Activated naive CD4-positive, alpha-beta T cell treated with anti-CD3 and anti-CD28 coated beads for 36 hours (primary cell): ENCODE results near the gene SRGN. TPM values are rescaled to one million over a fixed set of nuclear protein-coding genes. Genes with fewer than 3 reads are reported as not detected.

Source experiments
- CTCF ChIA-PET: fragments of 350-600 bp; sonication (Branson Sonifier 250); formaldehyde crosslinking; loops from one replicate; lab custom pipeline; 2021; ENCODE audit warnings: antibody characterized with exemption; lab: Charles Lee
- DNase-seq: peaks from one replicate; pipeline ENCODE4 v3.0.0-alpha.2; 2020
- H3K27ac Mint-ChIP-seq: one replicate; pipeline ENCODE4 v1.8.0; 2021; ENCODE audit warnings: mild to moderate bottlenecking, mixed read lengths
- H3K27me3 Mint-ChIP-seq: one replicate; pipeline ENCODE4 v1.8.0; 2021; ENCODE audit warnings: low read depth, mixed read lengths
- H3K36me3 Mint-ChIP-seq: one replicate; pipeline ENCODE4 v1.8.0; 2021; ENCODE audit warnings: low read depth, mixed read lengths
- H3K4me1 Mint-ChIP-seq: one replicate; pipeline ENCODE4 v1.8.0; 2021; ENCODE audit warnings: low read depth, mixed read lengths
- H3K4me3 Mint-ChIP-seq: one replicate; pipeline ENCODE4 v1.8.0; 2021; ENCODE audit warnings: mild to moderate bottlenecking, moderate library complexity, mixed read lengths
- H3K9me3 Mint-ChIP-seq: one replicate; pipeline ENCODE4 v1.8.0; 2021; ENCODE audit warnings: mixed read lengths
- intact Hi-C: fragments of 100-400 bp; cut with micrococcal nuclease; formaldehyde crosslinking; loops from one replicate; pipeline ENCODE4 v1.15.1; 2023
- total RNA-seq, 2 experiments: library from RNA; stranded (reverse); gene quantifications; one replicate each; pipeline ENCODE4 v1.2.3, GENCODE V29; 2021

SRGN gene
- total RNA-seq, 2 experiments from 2014 or later: 197 to 198 TPM

- H3K27me3 Mint-ChIP-seq: no peaks in the 10 kb centered on the region
- peaks cover 33% of the 10 kb centered on the region for H3K36me3 Mint-ChIP-seq
- no peaks in the 10 kb centered on the region for H3K9me3 Mint-ChIP-seq
- intact Hi-C loops: no loop called here
- peaks cover 37% of the 10 kb centered on the region for H3K4me1 Mint-ChIP-seq
- no peak overlapping the region for H3K4me3 Mint-ChIP-seq
- no peak for DNase-seq
- CTCF ChIA-PET: interaction anchor here (0.7 to 7.2 kb wide), 6 partner anchors 16 to 90 kb away, joined by 3 to 143 read pairs (median 5); no protein-coding TSS in a partner anchor
- H3K27ac Mint-ChIP-seq: no peak overlapping the region
Measured at GRCh38 chr10:69096045-69096444, 8.1 kb downstream of the SRGN start.

DNA sequence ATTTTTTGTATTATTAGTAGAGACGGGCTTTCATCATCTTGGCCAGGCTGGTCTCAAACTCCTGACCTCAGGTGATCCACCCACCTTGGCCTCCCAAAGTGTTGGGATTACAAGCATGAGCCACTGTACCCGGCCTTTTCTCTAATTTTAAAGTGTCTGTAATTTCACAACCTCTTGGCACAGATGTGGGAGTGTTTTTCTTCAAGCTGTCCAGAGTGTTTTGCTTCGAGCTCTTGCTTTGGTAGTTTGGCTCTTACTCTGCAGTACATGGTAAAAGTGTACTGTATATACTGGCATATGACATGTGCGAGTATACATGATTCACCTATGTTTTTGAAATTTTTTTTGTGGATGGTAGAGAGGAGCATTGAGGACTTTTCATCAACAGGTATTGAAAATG, 9.8 kb downstream of the SRGN start:
- Mint-ChIP-seq H3K9me3 (no peaks in the 10 kb centered on the region), H3K27ac (no peak overlapping the region), H3K4me3 (no peak overlapping the region), H3K36me3 (peaks cover 34% of the 10 kb centered on the region), H3K4me1 (peaks cover 36% of the 10 kb centered on the region), H3K27me3 (no peaks in the 10 kb centered on the region)
- DNase-seq: no peak
- CTCF ChIA-PET: interaction anchor here (0.5 to 7.2 kb wide), 4 partner anchors 24 to 138 kb away, joined by 3 to 143 read pairs (median 4); no protein-coding TSS in a partner anchor
- intact Hi-C loops: no loop called here

- peaks cover 23% of the 10 kb centered on the region for H3K4me1 Mint-ChIP-seq
- CTCF ChIA-PET: interaction anchor here (0.6 to 1.2 kb wide), 4 partner anchors 9 to 122 kb away, joined by 3 to 4 read pairs (median 3); no protein-coding TSS in a partner anchor
- no peak overlapping the region for H3K27ac Mint-ChIP-seq
- intact Hi-C loops: no loop called here
- H3K4me3 Mint-ChIP-seq: no peak overlapping the region
- H3K9me3 Mint-ChIP-seq: no peaks in the 10 kb centered on the region
- H3K36me3 Mint-ChIP-seq: peaks cover 35% of the 10 kb centered on the region
- H3K27me3 Mint-ChIP-seq: no peaks in the 10 kb centered on the region
- no peak for DNase-seq
Measured at GRCh38 chr10:69100136-69100872, 12.4 kb downstream of the SRGN start.

DNA sequence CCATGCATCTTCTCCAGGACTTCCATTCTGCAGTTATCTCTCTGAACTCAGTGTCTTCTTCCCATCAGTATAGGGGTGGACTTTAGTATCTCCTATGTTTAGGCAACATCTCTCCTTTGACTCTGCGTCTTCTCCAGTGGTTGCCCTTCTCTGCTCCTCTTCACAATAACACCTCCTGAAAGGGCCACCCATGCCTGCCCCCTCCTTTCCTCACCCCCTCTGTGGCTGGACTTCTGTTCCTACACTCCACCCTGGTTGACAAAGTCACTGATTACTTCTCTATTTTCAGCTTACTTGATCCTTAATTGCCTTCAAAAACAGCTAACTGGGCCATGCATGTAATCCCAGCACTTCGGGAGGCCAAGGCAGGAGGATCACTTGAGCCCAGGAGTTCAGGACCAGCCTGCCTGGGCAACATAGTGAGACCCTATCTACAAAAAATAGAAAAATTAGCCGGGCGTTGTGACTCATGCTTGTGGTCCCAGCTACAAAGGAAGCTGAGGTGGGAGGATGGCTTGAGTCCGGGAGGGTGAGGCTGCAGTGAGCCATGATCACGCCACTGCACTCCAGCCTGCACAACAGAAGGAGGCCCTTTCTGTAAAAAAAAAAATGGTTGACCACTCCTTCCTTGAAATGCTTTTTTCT, 13.7 kb downstream of the SRGN start:
- Mint-ChIP-seq H3K27me3 (no peaks in the 10 kb centered on the region), H3K4me1 (peaks cover 22% of the 10 kb centered on the region), H3K4me3 (no peak overlapping the region), H3K36me3 (peaks cover 34% of the 10 kb centered on the region), H3K9me3 (no peaks in the 10 kb centered on the region), H3K27ac (peak overlapping the region; percentile 31)
- DNase-seq: peak; percentile 32
- CTCF ChIA-PET: interaction anchor here (0.6 to 0.7 kb wide), 3 partner anchors 66 to 176 kb away, joined by 4 to 5 read pairs (median 5); no protein-coding TSS in a partner anchor
- intact Hi-C loops: no loop called here

DNA sequence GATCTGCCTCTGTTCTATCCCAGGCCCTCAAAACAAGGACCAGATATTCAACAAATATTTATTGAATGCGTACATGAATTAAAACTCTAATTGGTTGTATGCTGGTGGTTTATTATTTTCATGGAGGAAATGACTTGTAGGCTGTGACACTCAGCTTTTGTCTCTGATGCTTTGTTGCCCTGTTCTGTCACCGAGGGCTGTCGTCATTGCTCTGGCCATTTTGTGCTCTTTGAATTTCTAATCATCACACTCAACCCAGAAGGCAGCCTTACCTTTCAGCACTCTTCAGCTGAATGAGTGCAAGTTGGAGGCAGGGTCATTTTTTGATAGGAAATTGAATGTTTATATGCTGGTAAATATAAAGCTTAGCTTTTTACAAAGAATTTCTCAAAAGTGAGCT, 14.5 kb downstream of the SRGN start:
- CTCF ChIA-PET: no interaction called here
- intact Hi-C loops: no loop called here
- no peak overlapping the region for H3K27ac Mint-ChIP-seq

GRCh38 chr10:69103784-69104183, 15.9 kb downstream of the SRGN start:
- peaks cover 26% of the 10 kb centered on the region for H3K36me3 Mint-ChIP-seq
- CTCF ChIA-PET: interaction anchor here (1.1 kb wide), 1 partner anchor 10 kb away, joined by 3 read pairs; no protein-coding TSS in a partner anchor
- intact Hi-C loops: no loop called here
- no peak overlapping the region for H3K27ac Mint-ChIP-seq
- no peaks in the 10 kb centered on the region for H3K27me3 Mint-ChIP-seq
- DNase-seq: no peak
- H3K4me1 Mint-ChIP-seq: peaks cover 19% of the 10 kb centered on the region
- H3K9me3 Mint-ChIP-seq: no peaks in the 10 kb centered on the region
- no peak overlapping the region for H3K4me3 Mint-ChIP-seq

More for the DNA sequence above, 14.5 kb downstream of the SRGN start:
- H3K36me3 Mint-ChIP-seq: peaks cover 34% of the 10 kb centered on the region
- no peak overlapping the region for H3K4me3 Mint-ChIP-seq
- DNase-seq: no peak
- no peaks in the 10 kb centered on the region for H3K27me3 Mint-ChIP-seq
- no peaks in the 10 kb centered on the region for H3K9me3 Mint-ChIP-seq
- peaks cover 22% of the 10 kb centered on the region for H3K4me1 Mint-ChIP-seq

DNA sequence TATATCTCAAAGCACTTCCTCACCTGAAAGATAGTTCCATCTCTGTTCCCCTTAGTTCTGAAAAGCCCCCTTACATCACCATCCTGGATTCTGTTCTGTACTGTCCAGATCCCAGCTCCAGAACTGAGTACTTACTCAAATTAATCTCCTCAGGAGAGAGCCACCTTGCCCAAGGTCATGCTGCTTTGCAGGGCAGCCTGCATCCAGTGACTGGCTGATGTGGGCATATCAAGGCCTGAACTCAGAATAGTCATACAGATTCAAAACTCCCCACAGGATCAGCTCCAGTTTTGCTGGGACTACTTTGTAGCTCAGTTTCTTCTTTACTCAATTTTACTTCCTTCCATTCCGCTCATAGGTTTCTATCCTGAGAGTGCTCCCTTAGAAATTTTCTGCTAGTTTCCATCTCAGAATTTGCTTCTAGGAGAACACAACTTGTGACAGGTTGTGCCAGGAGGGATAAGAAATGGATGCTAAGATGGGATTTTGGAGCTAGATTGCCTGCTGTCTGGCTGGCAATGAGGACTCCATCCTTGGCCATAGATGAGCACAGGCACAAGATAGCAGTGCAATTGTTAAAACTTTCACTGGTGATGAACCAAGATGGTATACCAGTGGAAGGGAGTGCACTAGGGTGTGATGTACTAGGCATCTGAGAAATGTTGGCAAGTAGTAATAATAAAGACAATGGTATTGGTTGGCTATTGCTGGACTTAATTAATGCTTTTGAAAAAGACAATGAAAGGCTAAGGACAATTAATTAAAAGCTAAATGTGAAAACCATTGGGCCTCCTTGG, 17.3 kb downstream of the SRGN start:
- H3K9me3 Mint-ChIP-seq: no peaks in the 10 kb centered on the region
- CTCF ChIA-PET: interaction anchor here (0.6 to 1.5 kb wide), 4 partner anchors 9 to 288 kb away, joined by 3 to 4 read pairs (median 3); no protein-coding TSS in a partner anchor
- peaks cover 19% of the 10 kb centered on the region for H3K4me1 Mint-ChIP-seq
- H3K27ac Mint-ChIP-seq: no peak overlapping the region
- intact Hi-C loops: no loop called here
- H3K36me3 Mint-ChIP-seq: peaks cover 22% of the 10 kb centered on the region
- no peak for DNase-seq
- H3K27me3 Mint-ChIP-seq: no peaks in the 10 kb centered on the region
- H3K4me3 Mint-ChIP-seq: no peak overlapping the region

DNA sequence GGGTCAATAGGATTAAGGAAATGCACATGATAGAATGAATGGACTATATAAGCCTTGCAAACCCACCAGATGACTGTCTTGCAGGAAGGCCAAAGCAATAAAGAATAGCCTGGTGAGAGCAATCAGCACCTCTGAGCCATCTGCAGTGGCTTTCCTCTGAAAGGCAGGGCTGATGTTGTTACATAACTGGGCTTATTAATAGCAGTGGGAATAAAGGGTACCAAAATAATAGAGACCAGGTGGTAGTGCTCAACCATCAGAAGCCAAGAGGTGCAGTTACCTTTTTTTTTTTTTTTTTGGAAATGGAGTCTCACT, 19.2 kb downstream of the SRGN start:
- Mint-ChIP-seq H3K27me3 (no peaks in the 10 kb centered on the region), H3K36me3 (peaks cover 11% of the 10 kb centered on the region), H3K9me3 (no peaks in the 10 kb centered on the region), H3K27ac (no peak overlapping the region), H3K4me1 (peaks cover 2% of the 10 kb centered on the region), H3K4me3 (no peak overlapping the region)
- intact Hi-C loops: no loop called here
- no peak for DNase-seq
- CTCF ChIA-PET: no interaction called here

DNA sequence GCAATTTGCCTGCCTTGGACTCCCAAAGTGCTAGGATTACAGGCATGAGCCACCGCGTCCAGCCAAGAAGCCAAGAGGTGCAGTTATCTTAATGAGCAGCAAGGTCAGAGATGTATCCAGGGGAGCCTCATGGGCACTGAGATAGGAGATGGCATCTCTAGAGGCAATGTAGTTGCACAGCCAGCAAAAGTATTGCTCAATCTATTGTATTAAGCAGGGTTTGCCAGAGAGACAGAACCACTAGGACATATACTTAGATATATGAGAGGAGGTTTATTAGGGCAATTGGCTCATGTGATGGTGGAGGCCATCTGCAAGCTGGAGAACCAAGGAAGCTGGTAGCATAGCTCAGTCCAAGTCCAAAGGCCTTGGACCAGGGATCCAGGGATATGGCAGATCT, 19.8 kb downstream of the SRGN start:
- no peaks in the 10 kb centered on the region for H3K4me1 Mint-ChIP-seq
- H3K4me3 Mint-ChIP-seq: no peak overlapping the region
- intact Hi-C loops: no loop called here

GRCh38 chr10:69119896-69120295, 32.0 kb downstream of the SRGN start:
- DNase-seq: no peak
- peaks cover 17% of the 10 kb centered on the region for H3K4me1 Mint-ChIP-seq
- intact Hi-C loops: loop anchor here (5.0 to 10.0 kb wide), 3 partner anchors 295 to 395 kb away; partner anchors contain the start of genes CCAR1 and STOX1
- no peaks in the 10 kb centered on the region for H3K36me3 Mint-ChIP-seq
- CTCF ChIA-PET: interaction anchor here (3.2 kb wide), 1 partner anchor 115 kb away, joined by 22 read pairs; no protein-coding TSS in a partner anchor
- no peak overlapping the region for H3K4me3 Mint-ChIP-seq
- H3K27ac Mint-ChIP-seq: no peak overlapping the region
- no peaks in the 10 kb centered on the region for H3K9me3 Mint-ChIP-seq
- no peaks in the 10 kb centered on the region for H3K27me3 Mint-ChIP-seq

More for the DNA sequence above, 19.8 kb downstream of the SRGN start:
- Mint-ChIP-seq H3K9me3 (no peaks in the 10 kb centered on the region), H3K27me3 (no peaks in the 10 kb centered on the region), H3K27ac (no peak overlapping the region), H3K36me3 (peaks cover 9% of the 10 kb centered on the region)
- CTCF ChIA-PET: no interaction called here
- no peak for DNase-seq

GRCh38 chr10:69123306-69123746, 35.4 kb downstream of the SRGN start:
- no peak for DNase-seq
- no peaks in the 10 kb centered on the region for H3K9me3 Mint-ChIP-seq
- H3K4me1 Mint-ChIP-seq: peaks cover 36% of the 10 kb centered on the region
- H3K27me3 Mint-ChIP-seq: no peaks in the 10 kb centered on the region
- CTCF ChIA-PET: interaction anchor here (1.0 to 2.1 kb wide), 2 partner anchors 32 to 118 kb away, joined by 3 to 7 read pairs; no protein-coding TSS in a partner anchor
- H3K27ac Mint-ChIP-seq: peak overlapping the region; percentile 93
- intact Hi-C loops: loop anchor here (1.0 to 10.0 kb wide), 11 partner anchors 30 to 399 kb away; partner anchors contain the start of genes CCAR1, DDX50, KIFBP and STOX1
- no peaks in the 10 kb centered on the region for H3K36me3 Mint-ChIP-seq
- H3K4me3 Mint-ChIP-seq: peak overlapping the region; percentile 88
